ENCODE results near the gene ZNF606.

ZNF606 gene

GRCh38 chr19:58037927-58038687 lies 35.5 kb upstream of the ZNF606 start:
- H3K36me3 ChIP-seq (ENCODE audit: insufficient read depth, low read length) = no peaks in the 10 kb centered on the region
- H3K4me3 ChIP-seq (ENCODE audit: low read length) = no peak overlapping the region
- H3K4me1 ChIP-seq (ENCODE audit: control insufficient read depth, insufficient read depth, low read length) = no peaks in the 10 kb centered on the region
- H3K4me2 ChIP-seq (ENCODE audit: low read length) = no peak overlapping the region
- H3K27me3 ChIP-seq (ENCODE audit: control insufficient read depth, insufficient read depth, low read length) = no peaks in the 10 kb centered on the region
- no peak overlapping the region for H3K9ac ChIP-seq (ENCODE audit: low read depth, low read length)
- peaks cover 9% of the 10 kb centered on the region for H3K9me3 ChIP-seq (replicated peaks; ENCODE audit: low read length)

- no peak overlapping the region for H3K4me3 ChIP-seq (ENCODE audit: low read length)
- no peaks in the 10 kb centered on the region for H3K4me1 ChIP-seq (ENCODE audit: control insufficient read depth, insufficient read depth, low read length)
- H3K36me3 ChIP-seq (ENCODE audit: insufficient read depth, low read length) = no peaks in the 10 kb centered on the region
- no peak overlapping the region for H3K9ac ChIP-seq (ENCODE audit: low read depth, low read length)
- no peak overlapping the region for H3K4me2 ChIP-seq (ENCODE audit: low read length)
- no peaks in the 10 kb centered on the region for H3K9me3 ChIP-seq (replicated peaks; ENCODE audit: low read length)
- H3K27me3 ChIP-seq (ENCODE audit: control insufficient read depth, insufficient read depth, low read length) = no peaks in the 10 kb centered on the region
Observed at GRCh38 chr19:58035863-58036262, 33.2 kb upstream of the ZNF606 start.

- Histone ChIP-seq H3K4me3 (ENCODE audit: low read length) (no peak overlapping the region), H3K4me2 (ENCODE audit: low read length) (no peak overlapping the region), H3K36me3 (ENCODE audit: insufficient read depth, low read length) (no peaks in the 10 kb centered on the region), H3K4me1 (ENCODE audit: control insufficient read depth, insufficient read depth, low read length) (no peaks in the 10 kb centered on the region), H3K9me3 (replicated peaks; ENCODE audit: low read length) (no peaks in the 10 kb centered on the region), H3K27me3 (ENCODE audit: control insufficient read depth, insufficient read depth, low read length) (no peaks in the 10 kb centered on the region), H3K9ac (ENCODE audit: low read depth, low read length) (no peak overlapping the region)
Observed at GRCh38 chr19:58034477-58034793, 31.8 kb upstream of the ZNF606 start.

- Histone ChIP-seq H3K4me3 (ENCODE audit: low read length) (peak within 1 kb of the TSS; percentile 55), H3K9me3 (replicated peaks; ENCODE audit: low read length) (peaks cover 2% of the 10 kb centered on the region)
Observed at GRCh38 chr19:58033741-58034476, 31.3 kb upstream of the ZNF606 start, which contains the start of gene ZSCAN1. Gene ZSCAN1 (plus strand): TSS chr19:58034025. CDS start chr19:58037837, 3,812 bp downstream.

DNA sequence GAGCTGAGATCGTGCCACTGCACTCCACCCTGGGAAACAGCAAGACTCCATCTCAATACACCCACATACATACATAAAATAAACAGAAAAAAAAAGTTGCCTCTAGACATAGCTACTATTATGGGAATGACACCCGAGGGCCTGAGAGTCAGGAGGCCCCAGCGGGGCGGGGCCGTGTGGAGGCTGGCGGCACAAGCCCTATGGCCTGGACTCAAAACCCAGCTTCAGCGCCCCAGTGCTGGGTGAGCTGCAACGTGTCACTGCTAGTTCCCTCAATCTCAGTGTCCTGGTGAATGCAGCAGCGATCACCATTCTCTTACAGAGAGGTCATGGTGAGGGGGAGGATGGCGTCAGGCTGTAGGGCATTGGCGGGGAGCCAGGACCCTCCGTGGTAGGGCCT lies 22.0 kb upstream of the ZNF606 start:
- Histone ChIP-seq H3K9ac (ENCODE audit: low read depth, low read length) (no peak overlapping the region), H3K4me1 (ENCODE audit: control insufficient read depth, insufficient read depth, low read length) (no peaks in the 10 kb centered on the region), H3K36me3 (ENCODE audit: insufficient read depth, low read length) (no peaks in the 10 kb centered on the region), H3K27me3 (ENCODE audit: control insufficient read depth, insufficient read depth, low read length) (no peaks in the 10 kb centered on the region), H3K4me3 (ENCODE audit: low read length) (no peak overlapping the region), H3K4me2 (ENCODE audit: low read length) (no peak overlapping the region), H3K9me3 (replicated peaks; ENCODE audit: low read length) (peaks cover 12% of the 10 kb centered on the region)

More at GRCh38 chr19:58033741-58034476, 31.3 kb upstream of the ZNF606 start, which contains the start of gene ZSCAN1:
- no peaks in the 10 kb centered on the region for H3K36me3 ChIP-seq (ENCODE audit: insufficient read depth, low read length)
- peak within 1 kb of the TSS; percentile 54 for H3K4me2 ChIP-seq (ENCODE audit: low read length)
- no peaks in the 10 kb centered on the region for H3K4me1 ChIP-seq (ENCODE audit: control insufficient read depth, insufficient read depth, low read length)
- no peaks in the 10 kb centered on the region for H3K27me3 ChIP-seq (ENCODE audit: control insufficient read depth, insufficient read depth, low read length)
- no peak within 1 kb of the TSS for H3K9ac ChIP-seq (ENCODE audit: low read depth, low read length)

GRCh38 chr19:58022283-58022660 lies 19.7 kb upstream of the ZNF606 start:
- no peak overlapping the region for H3K4me2 ChIP-seq (ENCODE audit: low read length)
- no peaks in the 10 kb centered on the region for H3K36me3 ChIP-seq (ENCODE audit: insufficient read depth, low read length)
- H3K27me3 ChIP-seq (ENCODE audit: control insufficient read depth, insufficient read depth, low read length) = no peaks in the 10 kb centered on the region
- no peaks in the 10 kb centered on the region for H3K4me1 ChIP-seq (ENCODE audit: control insufficient read depth, insufficient read depth, low read length)
- no peak overlapping the region for H3K9ac ChIP-seq (ENCODE audit: low read depth, low read length)
- no peak overlapping the region for H3K4me3 ChIP-seq (ENCODE audit: low read length)
- peaks cover 8% of the 10 kb centered on the region for H3K9me3 ChIP-seq (replicated peaks; ENCODE audit: low read length)

DNA sequence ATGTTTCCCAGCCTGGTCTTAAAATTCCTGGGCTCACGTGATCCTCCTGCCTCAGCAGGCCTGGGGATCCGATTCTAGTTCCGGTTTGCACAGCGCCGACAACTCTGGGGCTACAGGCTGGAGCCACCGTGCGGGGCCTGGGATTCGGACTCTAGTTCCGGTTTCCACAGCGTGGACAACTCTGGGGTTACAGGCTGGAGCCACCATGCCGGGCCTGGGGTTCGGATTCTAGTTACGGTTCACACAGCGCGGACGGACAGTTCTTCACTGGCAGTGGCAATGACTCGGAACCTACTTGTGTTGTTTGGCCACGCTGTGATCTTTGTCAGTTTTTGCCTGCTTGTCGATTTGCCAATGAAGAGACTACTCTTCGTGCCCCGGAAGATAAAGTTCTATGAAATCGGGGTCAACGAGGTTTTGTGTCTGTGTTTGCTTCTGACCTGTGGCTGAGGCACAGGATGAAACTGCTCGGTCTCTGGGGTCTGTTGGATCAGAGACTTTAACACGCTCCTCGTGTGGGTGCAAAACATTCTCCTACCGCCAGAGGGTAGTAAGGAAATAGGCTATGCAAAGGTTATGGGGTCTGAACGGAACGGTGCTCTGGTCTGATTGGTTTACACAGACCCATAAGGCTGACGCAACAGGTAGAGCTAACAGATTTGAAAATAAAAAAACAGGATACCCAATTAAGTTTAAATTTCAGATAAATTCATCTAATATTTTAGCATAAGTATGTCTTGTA lies 19.1 kb upstream of the ZNF606 start:
- Histone ChIP-seq H3K9me3 (replicated peaks; ENCODE audit: low read length) (peaks cover 8% of the 10 kb centered on the region), H3K27me3 (ENCODE audit: control insufficient read depth, insufficient read depth, low read length) (no peaks in the 10 kb centered on the region), H3K4me1 (ENCODE audit: control insufficient read depth, insufficient read depth, low read length) (no peaks in the 10 kb centered on the region), H3K4me2 (ENCODE audit: low read length) (no peak overlapping the region), H3K36me3 (ENCODE audit: insufficient read depth, low read length) (no peaks in the 10 kb centered on the region), H3K4me3 (ENCODE audit: low read length) (no peak overlapping the region), H3K9ac (ENCODE audit: low read depth, low read length) (no peak overlapping the region)

DNA sequence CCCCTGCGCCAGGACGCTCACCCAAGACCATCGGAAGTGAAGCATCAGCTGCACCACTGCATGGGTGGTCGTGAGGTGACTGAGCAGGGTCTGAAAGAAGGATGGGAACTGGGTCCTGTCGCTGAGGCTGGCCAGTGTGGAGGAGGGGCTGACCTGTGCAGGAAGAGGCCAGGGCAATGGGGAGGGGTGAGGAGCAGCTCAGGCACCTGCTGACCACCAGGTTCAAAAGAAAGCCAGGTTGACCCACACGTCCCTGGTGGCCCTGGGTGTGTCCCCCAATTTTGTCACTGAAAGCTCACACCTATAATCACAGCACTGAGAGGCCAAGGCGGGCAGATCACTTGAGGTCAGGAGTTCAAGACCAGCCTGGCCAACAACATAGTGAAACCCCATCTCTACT lies 17.5 kb upstream of the ZNF606 start:
- Histone ChIP-seq H3K4me3 (ENCODE audit: low read length) (no peak overlapping the region), H3K9me3 (replicated peaks; ENCODE audit: low read length) (peaks cover 8% of the 10 kb centered on the region), H3K4me2 (ENCODE audit: low read length) (no peak overlapping the region), H3K4me1 (ENCODE audit: control insufficient read depth, insufficient read depth, low read length) (no peaks in the 10 kb centered on the region), H3K9ac (ENCODE audit: low read depth, low read length) (no peak overlapping the region), H3K27me3 (ENCODE audit: control insufficient read depth, insufficient read depth, low read length) (no peaks in the 10 kb centered on the region), H3K36me3 (ENCODE audit: insufficient read depth, low read length) (no peaks in the 10 kb centered on the region)

DNA sequence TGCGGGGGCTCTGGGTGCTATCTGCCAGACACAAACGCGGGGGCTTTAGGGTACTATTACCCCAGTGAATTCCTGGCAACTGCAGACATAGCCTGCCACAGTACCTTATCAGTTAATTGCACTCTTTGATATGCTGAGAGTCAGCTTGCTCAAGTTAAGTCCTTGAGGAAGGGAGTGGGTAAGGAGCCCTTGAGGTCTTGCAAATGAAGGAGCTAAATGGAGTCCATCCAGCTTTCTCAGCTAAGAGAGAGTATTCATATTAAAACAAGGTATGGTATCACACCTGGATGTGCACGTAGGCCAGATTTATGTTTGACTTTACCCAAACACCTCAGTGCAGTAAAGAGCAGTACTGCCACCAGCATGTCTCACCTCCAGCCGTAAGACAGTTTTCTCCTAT lies 11.5 kb upstream of the ZNF606 start:
- Histone ChIP-seq H3K9ac (ENCODE audit: low read depth, low read length) (no peak overlapping the region), H3K4me3 (ENCODE audit: low read length) (no peak overlapping the region), H3K9me3 (replicated peaks; ENCODE audit: low read length) (peaks cover 13% of the 10 kb centered on the region), H3K36me3 (ENCODE audit: insufficient read depth, low read length) (no peaks in the 10 kb centered on the region), H3K4me2 (ENCODE audit: low read length) (no peak overlapping the region), H3K27me3 (ENCODE audit: control insufficient read depth, insufficient read depth, low read length) (no peaks in the 10 kb centered on the region), H3K4me1 (ENCODE audit: control insufficient read depth, insufficient read depth, low read length) (peaks cover 3% of the 10 kb centered on the region)

- H3K9ac ChIP-seq (ENCODE audit: low read depth, low read length) = no peak overlapping the region
- H3K36me3 ChIP-seq (ENCODE audit: insufficient read depth, low read length) = peaks cover 16% of the 10 kb centered on the region
- H3K9me3 ChIP-seq (replicated peaks; ENCODE audit: low read length) = peaks cover 25% of the 10 kb centered on the region
- no peaks in the 10 kb centered on the region for H3K27me3 ChIP-seq (ENCODE audit: control insufficient read depth, insufficient read depth, low read length)
- no peak overlapping the region for H3K4me3 ChIP-seq (ENCODE audit: low read length)
- no peak overlapping the region for H3K4me2 ChIP-seq (ENCODE audit: low read length)
- H3K4me1 ChIP-seq (ENCODE audit: control insufficient read depth, insufficient read depth, low read length) = peaks cover 3% of the 10 kb centered on the region
Observed at GRCh38 chr19:58010507-58010906, 7.9 kb upstream of the ZNF606 start.

DNA sequence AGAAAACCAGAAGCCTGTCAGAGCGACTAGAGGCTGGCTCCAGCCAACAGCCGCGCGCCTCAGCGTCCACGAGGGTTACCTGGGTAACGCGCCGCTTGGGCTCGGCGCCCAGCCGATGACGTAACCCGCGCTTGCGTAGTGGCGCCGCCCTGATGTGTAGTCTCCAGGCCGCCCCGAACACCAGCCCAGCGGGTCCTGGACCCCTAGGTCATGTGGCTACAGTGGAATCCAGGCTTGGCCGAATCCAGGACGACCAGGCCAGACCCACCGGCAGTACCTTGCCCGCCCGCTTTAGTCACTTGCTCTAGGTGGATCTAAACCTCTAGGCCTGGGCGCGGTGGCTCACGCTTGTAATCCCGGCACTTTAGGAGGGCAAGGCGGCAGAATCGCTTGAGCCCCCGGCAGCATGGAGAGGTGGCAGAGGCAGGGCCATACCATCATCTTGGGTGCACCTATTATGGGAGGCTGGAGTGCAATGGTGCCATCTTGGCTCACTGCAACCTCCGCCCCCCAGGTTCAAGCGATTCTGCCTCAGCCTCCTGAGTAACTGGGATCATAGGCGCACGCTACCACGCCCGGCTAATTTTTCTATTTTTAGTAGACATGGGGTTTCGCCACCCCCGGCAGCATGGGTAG lies 7.2 kb upstream of the ZNF606 start:
- H3K4me3 ChIP-seq (ENCODE audit: low read length) = peak overlapping the region; percentile 67
- peaks cover 3% of the 10 kb centered on the region for H3K4me1 ChIP-seq (ENCODE audit: control insufficient read depth, insufficient read depth, low read length)
- H3K4me2 ChIP-seq (ENCODE audit: low read length) = peak overlapping the region; percentile 85
- peaks cover 32% of the 10 kb centered on the region for H3K9me3 ChIP-seq (replicated peaks; ENCODE audit: low read length)
- peak overlapping the region; percentile 58 for H3K9ac ChIP-seq (ENCODE audit: low read depth, low read length)
- H3K27me3 ChIP-seq (ENCODE audit: control insufficient read depth, insufficient read depth, low read length) = no peaks in the 10 kb centered on the region
- peaks cover 23% of the 10 kb centered on the region for H3K36me3 ChIP-seq (ENCODE audit: insufficient read depth, low read length)

All from skeletal muscle satellite cell (primary cell).